Stimulated activated naive CD4-positive, alpha-beta T cell treated with Interleukin-2 at 50 U/mL for 16 hours (primary cell): ENCODE results near the gene SGK1.
"Not testable (repeated sequence)": the region's sequence is repeated elsewhere in the genome, so short reads cannot be mapped to it uniquely, and the experiment has no call there.

Experiments used
- DNase-seq: peaks from one replicate; lab custom pipeline; 2025; lab: John Stamatoyannopoulos, UW

Gene SGK1

DNA sequence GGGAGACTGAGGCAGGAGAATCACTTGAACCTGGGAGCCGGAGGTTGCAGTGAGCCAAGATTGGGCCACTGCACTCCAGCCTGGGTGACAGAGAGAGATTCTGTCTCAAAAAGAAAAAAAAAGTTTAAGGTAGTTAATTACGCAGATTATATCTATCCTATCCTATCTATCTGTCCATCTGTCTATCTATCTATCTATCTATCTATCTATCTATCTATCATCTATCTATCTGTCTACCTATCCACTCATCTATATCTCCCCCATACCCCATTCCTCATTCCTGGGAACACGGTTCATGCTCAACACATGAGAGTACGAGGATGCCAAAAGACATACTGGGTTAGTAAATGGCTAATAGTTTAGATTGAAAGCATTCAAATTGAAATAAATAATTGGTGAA, 8.3 kb upstream of the SGK1 start:
- not testable (repeated sequence) for DNase-seq

DNA sequence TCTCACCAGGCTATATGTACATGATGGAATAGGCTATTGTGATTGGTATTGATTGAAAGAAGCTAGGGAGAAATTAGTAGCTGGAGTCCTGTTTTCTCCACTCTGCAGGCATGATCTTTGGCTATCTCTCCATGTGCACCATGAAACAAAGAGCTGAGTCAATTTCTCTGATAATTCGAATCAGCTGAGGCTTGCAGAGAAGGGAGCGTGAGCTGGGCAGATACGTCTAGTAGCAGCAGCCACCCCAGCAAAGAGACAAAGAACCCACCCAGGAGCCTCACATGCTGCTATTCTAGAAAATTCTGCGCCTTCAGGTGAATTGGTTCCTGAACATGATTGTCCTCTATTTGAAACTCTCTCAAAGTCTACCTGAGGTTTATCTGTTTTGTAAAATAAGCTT, 6.9 kb upstream of the SGK1 start:
- DNase-seq, result no peak

DNA sequence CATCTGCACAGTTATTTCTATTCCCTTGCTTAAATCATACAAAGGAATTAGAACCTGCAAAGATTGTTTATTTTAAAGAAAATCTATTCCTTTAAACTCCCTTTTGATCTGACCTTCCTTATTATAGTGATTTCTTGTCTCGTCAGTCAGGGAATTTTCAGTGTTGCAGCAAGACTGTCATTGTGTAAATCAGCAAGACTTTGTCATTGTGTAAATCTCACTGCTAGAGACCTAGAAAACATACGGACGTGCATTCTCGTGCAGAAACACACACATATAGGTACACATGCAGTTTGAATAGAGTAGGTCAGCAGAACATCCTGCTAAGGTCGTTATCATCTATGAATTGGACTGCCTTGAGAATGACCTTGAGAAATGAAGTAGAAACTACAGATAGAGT, 6.2 kb upstream of the SGK1 start:
- DNase-seq, result no peak

DNA sequence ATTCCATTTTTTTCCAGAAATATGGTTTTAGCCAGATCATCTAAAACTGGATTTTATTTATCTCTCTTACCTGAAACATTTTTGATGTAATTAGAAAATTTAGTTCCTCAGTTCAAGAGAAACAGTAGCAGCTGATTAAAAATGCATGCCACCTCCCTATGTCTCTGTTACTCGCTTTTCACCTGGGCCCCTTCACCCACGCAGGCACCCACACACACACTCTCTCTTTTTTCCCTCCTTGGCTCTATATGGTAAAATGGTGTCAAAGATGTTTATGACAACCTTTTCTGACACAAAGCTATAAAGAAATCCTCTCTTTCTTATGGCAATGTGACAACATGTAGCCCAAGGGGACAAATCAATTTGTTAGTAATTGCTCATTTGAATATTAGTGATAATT, 5.8 kb upstream of the SGK1 start:
- DNase-seq, result no peak

DNA sequence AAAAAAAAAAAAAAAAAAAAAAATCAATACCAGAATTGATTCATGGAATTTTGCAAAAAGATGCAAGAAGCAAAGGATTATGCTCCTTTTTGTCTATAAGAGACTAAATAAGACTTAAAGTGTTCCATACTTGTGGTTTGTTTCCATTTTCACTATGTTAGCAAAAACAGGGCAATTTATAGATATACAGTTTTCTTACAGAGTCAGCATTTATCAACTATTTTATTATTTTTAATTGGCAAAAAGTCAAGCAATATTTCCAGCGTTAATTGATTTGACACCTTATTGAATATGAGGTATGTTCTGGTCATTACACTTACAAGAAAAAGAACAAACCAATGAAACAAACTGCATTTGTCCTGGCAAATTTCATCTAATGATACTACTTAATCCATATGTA, 5.4 kb upstream of the SGK1 start:
- no peak for DNase-seq

DNA sequence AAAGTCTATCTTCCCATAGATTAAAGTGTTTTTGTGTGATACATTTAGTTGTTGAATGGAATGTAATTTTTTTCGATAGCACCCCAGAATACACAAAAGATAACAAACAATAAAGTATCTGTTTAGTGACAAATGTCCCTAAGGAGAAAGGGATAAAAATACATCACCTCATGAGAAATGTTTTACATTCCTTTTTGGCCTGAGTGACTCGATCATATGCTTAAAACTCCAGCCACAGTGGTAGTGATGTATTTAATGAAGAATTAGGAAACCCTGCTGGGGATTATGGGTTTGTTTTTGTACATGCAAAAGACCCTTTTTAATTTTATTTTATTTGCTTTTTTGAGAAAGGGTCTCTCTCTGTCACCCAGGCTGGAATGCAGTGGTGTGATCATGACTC, 4.3 kb upstream of the SGK1 start:
- DNase-seq, result no peak

DNA sequence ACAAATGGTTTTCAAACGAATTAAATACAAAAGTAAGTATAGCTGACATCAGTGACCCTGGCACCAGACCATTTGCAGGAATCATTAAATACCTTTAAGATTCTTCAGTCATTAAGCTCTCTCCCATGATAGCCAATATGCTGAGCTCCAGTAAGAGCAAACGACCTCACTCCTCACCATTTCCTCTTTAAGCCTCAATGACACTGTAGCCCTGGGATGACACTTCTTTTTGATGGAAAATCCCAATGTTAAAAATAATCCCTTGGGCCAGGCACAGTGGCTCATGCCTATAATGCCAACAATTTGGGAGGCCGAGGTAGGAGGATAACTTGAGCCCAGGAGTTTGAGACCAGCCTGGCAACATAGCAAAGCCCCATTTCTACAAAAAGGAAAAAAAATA, 3.3 kb upstream of the SGK1 start:
- no peak for DNase-seq

DNA sequence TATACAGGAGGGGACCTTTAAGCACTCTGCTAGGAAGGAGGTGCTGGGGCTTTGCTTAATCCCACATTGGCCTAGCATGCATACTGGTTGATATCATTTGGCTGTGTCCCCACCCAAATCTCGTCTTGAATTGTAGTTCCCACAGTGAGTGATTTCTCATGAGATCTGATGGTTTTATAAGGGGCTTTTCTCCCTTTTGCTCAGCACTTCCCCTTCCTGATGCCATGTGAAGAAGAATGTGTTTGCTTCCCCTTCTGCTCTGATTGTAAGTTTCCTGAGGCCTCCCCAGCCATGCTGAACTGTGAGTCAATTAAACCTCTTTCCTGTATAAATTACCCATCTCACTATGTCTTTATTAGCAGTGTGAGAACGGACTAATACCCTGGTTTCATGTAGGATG, 1.8 kb upstream of the SGK1 start:
- DNase-seq, result not testable (repeated sequence)

DNA sequence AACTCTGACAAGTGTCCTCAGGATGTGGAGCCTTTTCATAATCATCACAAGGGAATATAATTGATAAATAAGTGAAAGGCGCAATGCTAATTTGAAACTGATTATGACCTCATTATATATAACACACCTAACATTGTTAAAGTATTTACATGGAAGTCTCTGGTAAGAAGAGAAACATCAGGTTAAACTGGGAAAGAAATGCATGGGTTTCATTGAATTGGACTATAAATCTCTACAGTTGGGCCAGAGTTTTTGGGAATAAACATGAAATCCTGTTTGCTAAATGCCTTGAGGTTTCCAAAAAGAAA, 1.0 kb upstream of the SGK1 start:
- DNase-seq, result no peak

DNA sequence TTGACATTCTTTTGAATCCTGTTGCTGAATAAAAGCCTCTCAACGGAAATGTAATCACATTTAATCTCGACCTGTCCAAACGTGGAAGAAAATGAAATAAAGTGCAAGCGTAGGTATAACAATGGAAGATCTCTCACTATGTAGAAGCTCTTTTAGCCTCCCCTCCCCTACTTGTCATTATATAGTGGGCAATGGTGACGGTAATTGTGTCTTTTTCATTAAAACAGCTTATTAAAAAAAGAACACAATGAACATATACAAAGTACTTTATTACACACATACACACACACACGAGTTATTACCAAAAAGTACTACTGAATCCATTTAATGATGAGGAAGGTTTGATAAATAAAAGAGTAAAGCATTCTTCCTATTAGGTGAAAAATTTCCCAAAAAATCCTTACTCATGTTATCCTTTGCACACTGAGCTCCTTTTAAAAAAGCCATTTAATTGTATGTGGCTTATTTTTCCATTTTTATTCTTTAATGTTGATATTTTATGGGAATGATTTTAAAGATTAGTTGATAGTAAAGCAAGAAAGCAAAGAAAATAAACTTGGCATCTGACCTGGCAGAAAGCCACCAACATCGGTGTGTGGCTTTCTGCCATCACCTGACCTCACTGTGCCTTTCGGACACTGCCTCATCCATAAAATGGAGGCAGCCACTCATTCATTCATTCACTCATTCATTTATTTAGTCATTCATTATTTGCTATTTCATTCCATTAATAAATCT, 493 bp upstream of the SGK1 start:
- DNase-seq, result no peak

DNA sequence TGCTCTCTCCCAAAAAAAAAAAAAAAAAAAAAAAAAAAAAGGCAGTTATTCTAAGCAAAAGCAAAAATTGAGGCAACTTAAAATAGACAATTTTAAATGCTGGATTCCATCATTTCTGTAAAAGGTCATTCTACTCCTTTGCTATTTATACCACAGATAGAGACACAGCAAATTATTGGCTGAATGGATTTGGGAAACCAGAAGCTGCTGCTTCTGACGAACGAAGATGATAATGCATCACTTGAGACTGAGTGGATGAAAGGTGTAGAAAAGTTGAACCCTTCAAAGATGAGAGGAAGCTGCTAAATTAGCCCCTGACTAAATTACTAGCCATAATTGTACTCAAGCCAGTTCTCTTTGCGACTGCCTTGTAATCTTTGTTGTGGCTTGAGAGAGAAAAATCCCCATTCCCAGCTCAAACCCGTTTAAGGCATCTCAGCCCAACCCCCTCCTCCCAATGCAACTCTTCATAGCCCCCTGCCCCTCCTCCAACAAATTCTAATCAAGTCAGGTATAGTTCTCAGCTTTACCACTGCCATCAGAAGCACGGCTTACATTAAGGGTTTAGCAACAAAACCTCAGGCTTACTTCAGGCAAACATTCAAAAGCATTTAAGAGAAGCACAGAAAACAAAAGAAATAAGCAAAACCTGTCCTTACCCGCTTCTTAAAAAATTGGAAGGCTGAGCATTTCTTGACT, 1.0 kb downstream of the SGK1 start:
- no peak for DNase-seq

DNA sequence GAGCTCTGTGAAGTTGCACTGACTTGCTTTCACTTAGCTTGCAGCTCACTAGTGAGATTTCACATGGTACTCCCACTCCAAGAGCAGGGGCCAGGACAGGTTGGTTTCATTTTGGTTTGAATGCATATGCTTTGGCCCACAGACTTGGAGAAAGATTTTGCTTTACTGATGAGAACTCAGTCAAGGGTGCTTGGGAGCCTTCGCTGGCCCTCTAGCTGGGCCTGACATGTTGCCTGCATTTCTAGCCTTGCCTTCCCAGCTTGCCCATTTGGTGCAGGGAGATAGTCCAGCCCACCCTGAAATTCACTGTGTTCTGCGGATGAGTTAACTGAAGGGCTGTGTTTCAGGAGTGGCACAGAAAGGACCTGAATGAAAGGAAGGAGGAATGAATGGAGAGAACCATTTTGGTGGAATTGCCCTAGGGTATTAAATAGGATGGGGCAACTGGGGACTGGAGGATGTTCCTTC, 1.9 kb downstream of the SGK1 start:
- no peak for DNase-seq

DNA sequence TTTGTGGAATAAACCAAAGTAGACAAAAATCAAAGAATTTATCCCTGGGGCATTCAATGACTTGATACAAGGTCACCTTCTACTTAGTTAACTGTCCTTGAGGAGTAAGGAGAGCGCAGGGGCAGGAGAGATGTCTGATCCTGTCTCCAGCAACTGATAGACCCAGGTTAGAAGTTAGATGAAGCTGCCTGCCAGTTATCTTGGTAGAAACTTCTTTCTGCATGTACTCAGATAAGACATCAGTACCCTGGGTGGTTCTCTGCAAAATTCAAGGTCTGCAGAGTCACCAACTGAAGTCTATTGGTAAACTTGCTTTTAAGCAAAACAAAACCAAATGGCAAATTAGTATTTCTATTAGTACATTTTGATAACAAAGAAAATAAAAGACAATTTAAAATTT, 2.7 kb downstream of the SGK1 start:
- DNase-seq, result no peak

DNA sequence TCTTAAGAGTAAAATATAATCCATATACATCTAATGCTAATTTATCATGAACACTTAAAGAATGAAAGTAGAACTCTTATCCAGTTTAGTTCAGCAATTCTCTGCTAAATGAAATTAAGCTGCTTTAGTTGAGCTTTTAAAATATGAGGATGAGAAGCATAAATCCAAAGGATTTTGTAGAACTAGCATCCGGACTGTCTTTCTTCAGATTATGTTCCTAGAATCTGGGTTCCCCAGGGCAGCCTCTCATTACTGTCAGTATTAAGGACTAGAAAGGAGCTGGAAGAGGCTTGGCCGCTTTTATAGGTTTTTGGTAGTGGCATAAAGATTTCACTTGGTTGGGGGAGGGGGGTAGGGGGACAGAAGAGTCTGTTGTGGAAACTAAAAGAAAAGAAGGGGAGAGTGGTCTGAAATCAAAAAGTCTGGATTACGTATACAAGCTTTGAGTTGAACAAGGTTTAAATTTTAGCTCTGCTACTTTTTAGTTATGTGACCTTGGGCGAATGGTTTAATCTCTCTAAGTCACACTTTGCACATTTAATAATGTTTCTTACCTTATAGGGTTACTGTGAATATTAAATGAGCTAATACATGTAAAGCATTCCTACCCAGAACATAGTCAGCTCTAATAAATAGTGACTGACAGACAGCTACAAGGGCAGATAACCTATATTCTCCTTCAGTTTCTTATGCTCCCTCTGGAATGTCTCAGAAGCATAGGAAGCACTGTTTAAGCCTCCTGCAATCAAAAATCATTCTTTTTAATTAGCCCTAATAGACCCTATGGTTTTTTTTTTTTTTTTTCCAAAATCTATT, 3.7 kb downstream of the SGK1 start:
- no peak for DNase-seq

DNA sequence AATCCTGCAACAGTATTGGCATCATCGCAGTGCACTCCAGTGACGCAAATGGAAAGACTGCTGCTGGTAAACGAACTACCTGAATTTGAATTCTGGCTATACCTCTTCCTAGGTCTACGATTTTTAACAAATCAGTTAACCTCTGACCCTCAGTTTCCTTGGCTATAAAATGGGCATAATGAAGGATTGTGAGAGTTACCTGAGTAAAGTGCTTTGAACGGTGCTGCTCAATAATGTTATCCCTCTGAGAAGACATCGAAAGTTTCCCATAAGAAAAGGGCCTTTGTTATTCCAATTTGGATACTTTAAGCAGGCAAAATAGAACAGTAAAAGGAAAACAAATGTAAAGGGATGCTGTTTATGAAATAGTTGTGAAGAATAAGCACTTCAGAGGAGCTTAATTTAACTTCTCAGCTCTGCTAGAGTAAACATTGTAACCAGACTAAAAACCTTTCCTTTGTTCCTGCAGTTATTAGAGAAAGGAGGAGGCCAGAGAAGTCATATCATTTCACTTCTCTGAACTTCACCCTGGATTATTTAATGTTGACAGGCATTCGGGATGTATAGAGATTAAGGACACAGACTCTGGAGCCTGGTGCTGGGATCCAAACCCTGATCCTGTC, 5.8 kb downstream of the SGK1 start:
- no peak for DNase-seq

DNA sequence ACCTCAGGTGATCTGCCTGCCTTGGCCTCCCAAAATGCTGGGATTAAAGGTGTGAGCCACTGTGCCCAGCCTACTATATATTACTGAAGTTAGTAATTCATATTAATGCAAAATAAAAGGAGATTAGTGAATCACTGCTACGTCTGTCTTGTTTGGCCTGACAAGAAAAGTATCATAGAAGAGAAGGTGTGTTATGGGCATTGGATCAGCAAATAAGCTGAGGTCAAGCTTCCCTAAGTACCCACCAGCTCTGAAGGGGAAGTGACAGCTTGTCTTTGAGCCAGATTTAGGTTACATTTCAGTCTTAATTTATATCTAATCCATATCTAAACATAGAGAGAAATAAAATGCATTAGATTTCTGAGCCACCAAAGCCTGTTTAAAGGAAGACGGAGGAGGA, 7.1 kb downstream of the SGK1 start:
- DNase-seq, result no peak

DNA sequence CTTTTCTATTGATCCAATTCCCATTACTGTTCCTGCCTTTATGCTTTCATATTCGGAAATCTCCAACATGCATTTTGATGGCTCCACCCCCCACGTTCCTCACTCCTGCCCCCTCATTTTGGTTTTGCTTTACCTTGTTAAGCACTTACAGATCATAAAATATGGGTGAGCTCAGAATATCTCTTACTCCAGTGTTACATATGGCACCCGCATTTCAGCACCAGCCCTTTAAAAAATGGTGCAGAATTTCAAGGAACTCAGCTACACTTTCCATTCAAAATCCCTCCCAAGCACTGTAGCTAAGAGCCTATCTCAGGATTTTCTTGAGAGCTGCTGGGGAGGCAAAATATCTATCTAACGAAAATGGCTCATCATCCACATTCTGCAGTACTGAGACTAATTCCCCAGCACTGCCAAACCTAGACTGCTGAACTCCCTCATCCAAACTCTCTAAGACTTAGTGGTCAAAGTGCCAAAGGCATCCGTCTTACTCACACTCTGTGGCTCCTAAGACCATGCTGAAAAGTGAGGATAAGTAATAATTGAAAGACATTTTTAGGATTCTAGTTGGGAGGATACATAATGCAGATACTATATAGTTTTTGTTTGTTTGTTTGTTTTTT, 7.8 kb downstream of the SGK1 start:
- no peak for DNase-seq

DNA sequence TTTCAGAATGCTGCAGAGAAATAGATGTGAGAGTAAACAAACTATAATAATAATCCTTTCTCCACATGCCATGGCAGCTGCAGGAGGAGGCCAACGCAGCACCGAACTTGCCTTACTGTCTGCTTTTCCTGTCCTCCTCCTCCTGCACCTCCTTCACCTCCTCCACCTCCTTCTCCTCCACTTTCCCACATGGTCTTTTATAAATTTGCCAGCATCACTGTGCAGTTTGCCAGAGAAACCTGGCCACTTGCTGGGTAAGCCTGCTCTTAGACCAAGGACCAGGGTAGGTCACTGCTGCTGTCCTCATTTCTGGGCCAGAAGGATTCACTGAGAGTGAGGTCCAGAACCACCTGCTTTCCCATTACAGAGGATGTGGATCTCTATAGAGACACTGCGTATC, 8.7 kb downstream of the SGK1 start:
- no peak for DNase-seq

DNA sequence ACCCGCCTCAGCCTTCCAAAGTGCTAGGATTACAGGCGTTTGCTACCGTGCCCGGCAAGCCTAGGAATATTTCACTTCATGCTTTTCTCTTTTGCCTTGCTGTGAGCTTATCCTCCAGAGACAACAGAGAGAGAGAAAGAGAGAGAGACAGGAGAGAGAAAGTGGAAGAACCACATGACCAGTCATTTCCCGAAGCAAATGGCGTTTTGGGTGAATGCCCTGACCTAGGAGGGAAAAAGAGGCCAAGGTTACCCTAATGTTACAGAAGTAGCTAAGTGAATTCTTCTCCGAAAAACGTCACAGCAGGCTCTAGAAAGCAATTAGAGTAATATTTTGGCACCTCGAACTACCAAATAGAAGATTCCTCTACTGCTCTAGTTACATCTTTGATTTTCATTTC, 9.1 kb downstream of the SGK1 start:
- DNase-seq, result no peak

DNA sequence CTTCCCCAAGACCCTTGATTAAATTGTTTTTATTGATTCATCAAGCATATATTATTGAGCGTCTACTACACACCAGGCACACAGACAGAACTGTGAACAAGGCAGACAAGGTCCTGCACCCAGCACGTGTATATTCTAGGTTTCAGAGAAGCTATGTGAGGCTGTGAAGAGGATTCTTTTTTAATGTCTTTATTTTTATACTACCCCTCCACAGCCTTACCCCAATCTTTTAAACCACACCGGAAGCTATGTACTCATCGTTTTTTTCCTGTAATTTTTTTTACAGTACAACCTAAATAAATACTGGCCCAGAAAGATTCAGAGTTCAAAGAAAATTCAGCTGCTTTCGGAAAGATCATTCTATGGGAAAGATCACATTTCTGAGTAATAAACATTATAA, 10.0 kb downstream of the SGK1 start:
- DNase-seq, result no peak

DNA sequence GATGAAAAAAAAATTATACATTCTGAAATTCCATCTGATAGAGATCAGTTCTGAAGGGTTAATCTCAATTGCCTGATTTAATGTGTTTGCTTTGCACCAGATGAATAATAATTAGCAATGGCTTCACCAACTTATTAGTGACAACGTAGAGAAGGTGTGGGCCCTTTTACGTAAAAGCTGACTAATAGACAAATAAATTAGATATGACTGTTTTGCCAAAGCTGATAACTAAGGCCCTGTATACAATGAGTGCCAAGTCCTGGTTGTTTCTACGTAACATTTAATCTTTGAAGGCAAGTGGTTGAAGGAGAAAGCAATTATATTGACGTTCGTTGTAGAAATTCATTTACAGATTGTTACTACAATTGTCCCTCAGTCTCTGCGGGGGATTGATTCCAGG, 10.8 kb downstream of the SGK1 start:
- no peak for DNase-seq

DNA sequence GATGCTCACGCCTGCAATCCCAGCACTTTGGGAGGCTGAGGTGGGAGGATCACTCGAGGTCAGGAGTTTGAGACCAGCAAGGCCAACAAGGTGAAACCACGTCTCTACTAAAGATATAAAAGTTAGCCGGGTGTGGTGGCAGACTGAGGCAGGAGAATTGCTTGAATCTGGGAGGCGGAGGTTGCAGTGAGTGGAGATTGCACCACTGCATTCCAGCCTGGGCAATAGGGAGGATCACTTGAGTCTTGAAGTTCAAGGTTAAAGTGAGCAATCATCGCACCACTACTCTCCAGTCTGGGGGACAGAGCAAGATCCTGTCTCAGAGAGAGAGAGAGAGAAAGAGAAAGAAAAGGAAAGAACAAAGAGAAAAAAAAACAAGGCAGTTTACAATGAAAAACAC, 13.5 kb downstream of the SGK1 start:
- not testable (repeated sequence) for DNase-seq
